SK-N-SH treated with all-trans-retinoic acid at 6 μM for 48 hours (cell line): ENCODE measurements around the gene SEMA4B.

Experiments
- SNAI2 ChIP-seq: fragments of 250-450 bp; sonication (Bioruptor Pico); IDR thresholded peaks from 2 replicates; pipeline ENCODE4 v1.5.0; 2020; ENCODE audit warnings: mild to moderate bottlenecking, moderate library complexity
- ZFP30 ChIP-seq: fragments of 450-650 bp; formaldehyde crosslinking; IDR thresholded peaks from 2 replicates; pipeline ENCODE4 v1.5.0; 2022; ENCODE audit warnings: mild to moderate bottlenecking, moderate library complexity
- TF ChIP-seq, protein P1 (sequence below): fragments of 250-450 bp; sonication (Bioruptor Pico); IDR thresholded peaks from 2 replicates; pipeline ENCODE4 v1.5.1; 2021; ENCODE audit warnings: mild to moderate bottlenecking, moderate library complexity

DNA sequence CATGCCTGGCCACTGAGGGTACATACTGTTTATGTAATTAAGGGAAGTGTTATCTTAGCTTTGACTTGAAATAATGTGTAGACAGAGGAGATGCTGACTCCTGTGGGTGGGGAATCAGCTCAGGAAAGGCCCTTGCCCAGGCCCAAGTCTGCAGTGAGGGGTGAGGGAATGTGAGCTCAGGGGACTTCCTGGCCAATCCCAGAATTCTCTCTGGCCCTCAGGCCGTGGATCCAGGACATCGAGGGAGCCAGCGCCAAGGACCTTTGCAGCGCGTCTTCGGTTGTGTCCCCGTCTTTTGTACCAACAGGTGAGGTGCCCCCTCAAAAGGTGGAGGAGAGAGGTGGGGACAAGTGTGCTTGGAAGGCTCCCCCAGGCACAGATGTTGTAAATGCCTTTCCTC is 26.2 kb downstream of the SEMA4B start:
- TF ChIP-seq, protein P1, sequence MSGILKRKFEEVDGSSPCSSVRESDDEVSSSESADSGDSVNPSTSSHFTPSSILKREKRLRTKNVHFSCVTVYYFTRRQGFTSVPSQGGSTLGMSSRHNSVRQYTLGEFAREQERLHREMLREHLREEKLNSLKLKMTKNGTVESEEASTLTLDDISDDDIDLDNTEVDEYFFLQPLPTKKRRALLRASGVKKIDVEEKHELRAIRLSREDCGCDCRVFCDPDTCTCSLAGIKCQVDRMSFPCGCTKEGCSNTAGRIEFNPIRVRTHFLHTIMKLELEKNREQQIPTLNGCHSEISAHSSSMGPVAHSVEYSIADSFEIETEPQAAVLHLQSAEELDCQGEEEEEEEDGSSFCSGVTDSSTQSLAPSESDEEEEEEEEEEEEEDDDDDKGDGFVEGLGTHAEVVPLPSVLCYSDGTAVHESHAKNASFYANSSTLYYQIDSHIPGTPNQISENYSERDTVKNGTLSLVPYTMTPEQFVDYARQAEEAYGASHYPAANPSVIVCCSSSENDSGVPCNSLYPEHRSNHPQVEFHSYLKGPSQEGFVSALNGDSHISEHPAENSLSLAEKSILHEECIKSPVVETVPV (CRISPR knock-in tag): no peak
- TF ChIP-seq ZFP30 (CRISPR knock-in tag) (no peak), SNAI2 (CRISPR knock-in tag) (no peak)
